Raji (cell line): ENCODE results near the gene PEA15.

Experiments
- POLR2A ChIP-seq: IDR thresholded peaks from 2 replicates; pipeline ENCODE4 v1.6.1; 2011; ENCODE audit warnings: low read depth, low read length, control low read depth; ENCODE audit not compliant: insufficient read depth

Gene PEA15

GRCh38 chr1:160214481-160215140 lies 9.4 kb downstream of the PEA15 start:
- no peak for TF ChIP-seq POLR2A

- TF ChIP-seq POLR2A: no peak
Measured at GRCh38 chr1:160216301-160216700, 11.1 kb downstream of the PEA15 start.

- TF ChIP-seq POLR2A: no peak
Measured at GRCh38 chr1:160217481-160218051, 12.4 kb downstream of the PEA15 start.

- no peak for TF ChIP-seq POLR2A
Measured at GRCh38 chr1:160219062-160219929, 14.1 kb downstream of the PEA15 start.

- TF ChIP-seq POLR2A: no peak
Measured at GRCh38 chr1:160220301-160220700, 15.1 kb downstream of the PEA15 start.

GRCh38 chr1:160221089-160221488 lies 15.9 kb downstream of the PEA15 start:
- TF ChIP-seq POLR2A: no peak

GRCh38 chr1:160222546-160222945 lies 17.4 kb downstream of the PEA15 start:
- TF ChIP-seq POLR2A: no peak

- no peak for TF ChIP-seq POLR2A
Measured at GRCh38 chr1:160224606-160225005, 19.4 kb downstream of the PEA15 start.

GRCh38 chr1:160225345-160225744 lies 20.2 kb downstream of the PEA15 start:
- no peak for TF ChIP-seq POLR2A

- no peak for TF ChIP-seq POLR2A
Measured at GRCh38 chr1:160226623-160227022, 21.4 kb downstream of the PEA15 start.

- TF ChIP-seq POLR2A: no peak
Measured at GRCh38 chr1:160227034-160227433, 21.9 kb downstream of the PEA15 start.

- TF ChIP-seq POLR2A: no peak
Measured at GRCh38 chr1:160227561-160227960, 22.4 kb downstream of the PEA15 start.

- no peak for TF ChIP-seq POLR2A
Measured at GRCh38 chr1:160228431-160228830, 23.2 kb downstream of the PEA15 start.

- no peak for TF ChIP-seq POLR2A
Measured at GRCh38 chr1:160232911-160233310, 27.7 kb downstream of the PEA15 start.

- TF ChIP-seq POLR2A: no peak
Measured at GRCh38 chr1:160236806-160237205, 31.6 kb downstream of the PEA15 start.

GRCh38 chr1:160237558-160237957 lies 32.4 kb downstream of the PEA15 start:
- TF ChIP-seq POLR2A: no peak
